GM21737 (cell line): Measurements from ENCODE around the gene FGF5.

Source experiments
- ATAC-seq: cut with Tn5 transposase; IDR thresholded peaks from one replicate; pipeline ENCODE4 v1.9.1; 2021; ENCODE audit warnings: mild to moderate bottlenecking, moderate library complexity; ENCODE audit not compliant: unreplicated experiment

The FGF5 gene

DNA sequence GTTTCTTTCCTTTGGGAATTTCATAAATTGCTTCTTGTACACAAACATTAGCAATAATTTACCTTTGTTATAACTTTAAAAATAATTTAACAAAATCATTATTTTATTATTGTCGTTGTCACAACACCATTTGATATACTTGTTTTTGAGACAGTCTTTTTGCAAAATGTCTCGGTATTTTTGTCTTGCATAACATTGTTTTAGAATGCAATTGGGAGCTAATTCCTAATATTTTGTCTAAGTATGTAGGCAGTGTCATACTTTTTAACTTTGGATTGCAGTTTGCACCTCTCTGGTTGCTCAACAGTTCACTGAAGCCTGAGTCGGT is 68.7 kb downstream of the FGF5 start:
- ATAC-seq, result no peak

DNA sequence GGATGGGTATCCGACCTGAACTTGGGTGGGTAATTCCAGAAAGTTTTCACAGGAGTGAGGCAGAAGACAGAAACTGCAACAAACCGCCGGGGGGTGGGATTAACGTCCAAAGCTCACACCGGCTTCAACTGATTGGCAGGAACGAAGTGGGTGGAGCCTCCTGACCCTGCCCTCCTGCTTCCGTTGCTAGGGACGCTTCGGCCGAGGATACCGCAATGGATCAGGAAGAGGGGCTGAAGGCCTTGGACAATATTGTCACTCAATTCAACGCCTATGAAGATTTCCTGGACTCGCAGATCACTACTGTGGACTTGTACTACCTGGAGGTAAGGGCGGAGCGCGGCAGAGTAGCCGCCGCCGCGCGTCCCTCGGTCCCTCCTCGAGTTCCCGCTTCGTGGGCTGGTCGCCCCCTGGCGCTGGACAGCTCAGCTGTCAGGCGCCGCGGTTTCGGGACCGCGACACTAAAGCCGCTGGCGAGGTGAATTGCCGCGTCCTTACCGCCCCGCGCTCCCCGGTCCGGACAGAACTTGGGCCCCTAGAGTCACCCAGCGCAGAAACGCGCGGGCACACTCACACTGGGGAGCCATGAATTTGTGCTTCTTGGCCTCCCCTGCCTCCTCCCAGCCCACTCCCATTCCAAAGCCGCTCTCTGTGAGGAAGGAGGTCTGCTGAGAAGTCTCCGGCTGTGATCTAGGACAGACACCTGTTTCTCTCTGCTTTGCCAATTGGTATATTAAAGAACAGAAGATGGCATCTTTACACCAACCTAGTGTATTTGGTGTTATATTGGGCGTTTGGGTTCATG is 69.3 kb downstream of the FGF5 start, which contains the start of gene CFAP299:
CFAP299 (plus strand) TSS at position 177 of the 805 bp plus-strand sequence.
- ATAC-seq, result peak; percentile 99

GRCh38 chr4:80336582-80336981 is 70.1 kb downstream of the FGF5 start:
- no peak for ATAC-seq

GRCh38 chr4:80340036-80340435 is 73.6 kb downstream of the FGF5 start:
- no peak for ATAC-seq
